ENCODE data around the gene LRRFIP1.

DNA sequence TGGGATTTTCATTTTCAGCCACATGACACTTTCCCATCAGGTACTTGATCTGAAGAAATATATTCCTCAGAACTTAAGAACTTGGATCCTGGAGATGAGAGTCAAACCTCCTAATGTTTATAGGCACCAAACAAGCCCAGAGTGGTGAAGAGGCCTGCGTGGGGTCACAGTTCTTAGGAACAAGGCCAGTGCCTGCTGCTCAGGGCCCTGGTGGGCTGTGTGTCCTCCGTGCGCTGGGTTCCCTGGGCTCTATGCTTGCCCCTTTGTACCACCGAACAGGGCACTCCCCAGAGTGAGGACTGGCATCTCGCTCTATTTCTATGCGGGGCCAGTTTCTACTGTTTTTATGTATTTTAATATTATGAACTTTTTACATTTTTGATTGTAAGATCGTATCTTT is 95.2 kb downstream of the LRRFIP1 start:
- TF ChIP-seq POLR2A (IDR thresholded peaks at IDR 0.05; ENCODE audit: low read length) (no peak), GATA1 (IDR thresholded peaks at IDR 0.05; ENCODE audit: low read depth, low read length) (no peak)
